B cell (primary cell): ENCODE measurements around the gene CAP2. TPM values are rescaled to one million over a fixed set of nuclear protein-coding genes. Genes with fewer than 3 reads are reported as not detected.

ENCODE experiments used
- ATAC-seq: fragments of 200-7000 bp; cut with Tn5 transposase; one replicate; pipeline ENCODE4 v1.10.0; 2021; ENCODE audit warnings: low read depth, mild to moderate bottlenecking, moderate number of reproducible peaks, moderate library complexity
- CTCF ChIA-PET: fragments of 350-600 bp; sonication (Branson Sonifier 250); formaldehyde crosslinking; loops from one replicate; lab custom pipeline; 2021; ENCODE audit warnings: antibody characterized with exemption, inconsistent platforms; lab: Charles Lee
- POLR2A ChIA-PET: fragments of 350-600 bp; sonication (Branson Sonifier 250); formaldehyde crosslinking; loops from one replicate; lab custom pipeline; 2021; ENCODE audit warnings: antibody characterized with exemption; lab: Charles Lee
- DNase-seq: peaks from one replicate; pipeline ENCODE4 v3.0.0; 2013
- H2AFZ ChIP-seq: 2 replicates; pipeline ENCODE4 v1.6.1; 2012; ENCODE audit warnings: mild to moderate bottlenecking, low read depth, low read length; ENCODE audit not compliant: insufficient read depth, poor library complexity, severe bottlenecking
- H3K27ac ChIP-seq, 2 donors: 1 replicate in 1 of 2; 2 replicates in 1 of 2; pipeline ENCODE4 v1.5.1; 2012 to 2013; ENCODE audit warnings: low read length in 2 of 2, mild to moderate bottlenecking in 2 of 2, moderate library complexity in 1 of 2
- H3K27me3 ChIP-seq, 4 experiments: fragments of 200-600 bp in 1 of 4; sonication (generic) in 1 of 4; replicated peaks in 1 of 4; 1 replicate in 2 of 4; 2 replicates in 2 of 4; pipeline versions ENCODE4 v1.6.1 to v1.7.0; 2013 to 2016; ENCODE audit warnings: low read length in 3 of 4, mild to moderate bottlenecking in 2 of 4, mixed read lengths in 1 of 4, moderate library complexity in 1 of 4; ENCODE audit not compliant: insufficient read depth in 4 of 4, control insufficient read depth in 3 of 4; ENCODE audit errors: control extremely low read depth in 1 of 4
- H3K36me3 ChIP-seq, 2 experiments: replicated peaks in 1 of 2; 1 replicate in 1 of 2; 2 replicates in 1 of 2; pipeline versions ENCODE4 v1.6.1 to v1.7.1; 2013; ENCODE audit warnings: low read length in 1 of 2; ENCODE audit not compliant: insufficient read depth in 2 of 2, control insufficient read depth in 1 of 2; ENCODE audit errors: control extremely low read depth in 1 of 2, extremely low read depth in 1 of 2
- H3K4me1 ChIP-seq, 2 donors: fragments of 200-600 bp in 1 of 2; sonication (generic) in 1 of 2; 1 replicate in 1 of 2; 2 replicates in 1 of 2; pipeline versions ENCODE4 v1.5.1 to v1.6.1; 2013 to 2017; ENCODE audit warnings: low read length in 2 of 2; ENCODE audit not compliant: control insufficient read depth in 2 of 2, insufficient read depth in 2 of 2
- H3K4me2 ChIP-seq: replicated peaks from 2 replicates; pipeline ENCODE3; 2012; ENCODE audit warnings: mild to moderate bottlenecking, low read depth, low read length; ENCODE audit not compliant: poor library complexity, severe bottlenecking
- H3K4me3 ChIP-seq, 5 experiments: fragments of 200-600 bp in 1 of 5; sonication (generic) in 1 of 5; 1 replicate in 3 of 5; 2 replicates in 2 of 5; pipeline versions ENCODE4 v1.5.1 to v1.7.0; 2011 to 2016; ENCODE audit warnings: low read length in 4 of 5, mild to moderate bottlenecking in 4 of 5, low read depth in 2 of 5, control low read depth in 1 of 5, moderate library complexity in 1 of 5; ENCODE audit not compliant: insufficient read depth in 1 of 5; ENCODE audit errors: control extremely low read depth in 1 of 5, extremely low read depth in 1 of 5
- H3K79me2 ChIP-seq: fragments of 200-600 bp; sonication (generic); one replicate; pipeline ENCODE4 v1.6.0; 2016; ENCODE audit warnings: low read length; ENCODE audit not compliant: control insufficient read depth, insufficient read depth
- H3K9ac ChIP-seq: fragments of 200-600 bp; sonication (generic); 2 replicates; pipeline ENCODE4 v1.6.1; 2017; ENCODE audit warnings: mild to moderate bottlenecking, low read length, moderate library complexity
- H3K9me3 ChIP-seq, 3 donors: one replicate each; pipeline versions ENCODE4 v1.6.1 to v1.7.1; 2013; ENCODE audit warnings: low read length in 2 of 3; ENCODE audit not compliant: control insufficient read depth in 2 of 3, insufficient read depth in 1 of 3; ENCODE audit errors: control extremely low read depth in 1 of 3
- H4K20me1 ChIP-seq: 2 replicates; pipeline ENCODE4 v1.6.0; 2012; ENCODE audit warnings: mild to moderate bottlenecking, low read length; ENCODE audit not compliant: insufficient read depth, control insufficient read depth, poor library complexity, severe bottlenecking
- H3K27ac Mint-ChIP-seq: one replicate; pipeline ENCODE4 v1.8.0; 2021; ENCODE audit warnings: mixed read lengths
- H3K27me3 Mint-ChIP-seq: one replicate; pipeline ENCODE4 v1.8.0; 2021; ENCODE audit warnings: mixed read lengths
- H3K4me1 Mint-ChIP-seq: one replicate; pipeline ENCODE4 v1.8.0; 2021; ENCODE audit warnings: mixed read lengths
- H3K4me3 Mint-ChIP-seq: one replicate; pipeline ENCODE4 v1.8.0; 2021; ENCODE audit warnings: mixed read lengths
- H3K9me3 Mint-ChIP-seq: one replicate; pipeline ENCODE4 v1.8.0; 2022; ENCODE audit warnings: mixed read lengths; ENCODE audit not compliant: insufficient read depth
- CTCF ChIP-seq: fragments of 200-600 bp; IDR thresholded peaks from one replicate; pipeline ENCODE4 v1.8.0; 2022; ENCODE audit warnings: antibody characterized with exemption, mild to moderate bottlenecking
- EZH2 ChIP-seq: IDR thresholded peaks from 2 replicates; pipeline ENCODE4 v1.6.1; 2012; ENCODE audit warnings: borderline replicate concordance, low read depth, mild to moderate bottlenecking, moderate library complexity, low read length; ENCODE audit not compliant: insufficient read depth, poor library complexity, severe bottlenecking
- WGBS: methylation state at CpG from one replicate; pipeline ENCODE4 v1.1.5; 2013; ENCODE audit warnings: missing lambda C conversion rate; ENCODE audit not compliant: insufficient coverage; 5-methylcytosine and 5-hydroxymethylcytosine counted together
- intact Hi-C: fragments of 100-400 bp; cut with micrococcal nuclease; formaldehyde crosslinking; loops from one replicate; pipeline ENCODE4 v1.10.0; 2022
- polyA plus RNA-seq: library from polyadenylated mRNA; depleted of rRNA; stranded (reverse); fragments of >200 nt; gene quantifications from 2 replicates; pipeline ENCODE4 v1.2.3, GENCODE V29; 2012
- total RNA-seq, 2 donors: library from RNA; stranded (reverse); fragments of 120-200 nt in 1 of 2; gene quantifications; 1 replicate in 1 of 2; 2 replicates in 1 of 2; pipeline versions ENCODE4 v1.2.3 to v1.2.4, GENCODE V29; 2013 to 2022

Gene CAP2
- total and polyA plus RNA-seq, 2 donors (not counting 1 experiment from before 2014, with no cell fraction given): not detected

- no peak overlapping the region for H3K27ac Mint-ChIP-seq
- no peak overlapping the region for H2AFZ ChIP-seq
- H3K4me3 ChIP-seq: no peak overlapping the region
- peaks cover 0 to under 1% (median 0%) of the 10 kb centered on the region in 4 experiments for H3K27me3 ChIP-seq
- no peak overlapping the region for H3K9ac ChIP-seq
- no peaks in the 10 kb centered on the region for H3K79me2 ChIP-seq
- no peaks in the 10 kb centered on the region for H3K4me1 Mint-ChIP-seq
- H3K27ac ChIP-seq: no peak overlapping the region
- TF ChIP-seq EZH2: no peak
- TF ChIP-seq CTCF: no peak
- no peaks in the 10 kb centered on the region for H3K4me1 ChIP-seq
- H3K4me3 Mint-ChIP-seq: no peak overlapping the region
- intact Hi-C loops: no loop called here
- peaks cover 0 to 4% (median 0%) of the 10 kb centered on the region in 3 donors for H3K9me3 ChIP-seq
- ChIA-PET POLR2A (no interaction called here), CTCF (no interaction called here)
- H3K27me3 Mint-ChIP-seq: peaks cover 10% of the 10 kb centered on the region
- no peaks in the 10 kb centered on the region for H3K36me3 ChIP-seq
- no peaks in the 10 kb centered on the region for H4K20me1 ChIP-seq
- no peaks in the 10 kb centered on the region for H3K9me3 Mint-ChIP-seq
- ATAC-seq: no peak
- H3K4me2 ChIP-seq: no peak overlapping the region
- 86% methylated on average over 6 of the region's 7 CpGs for WGBS
- DNase-seq: no peak
Measured at GRCh38 chr6:17385660-17386059, 7.7 kb upstream of the CAP2 start.

- peaks cover 0 to 16% (median 9%) of the 10 kb centered on the region in 4 experiments for H3K27me3 ChIP-seq
- no peak for ATAC-seq
- CTCF ChIA-PET: no interaction called here
- peaks cover 0 to 3% of the 10 kb centered on the region in 2 donors for H3K4me1 ChIP-seq
- H3K27ac ChIP-seq: no peak overlapping the region
- H3K9ac ChIP-seq: no peak overlapping the region
- peaks cover 34% of the 10 kb centered on the region for H3K27me3 Mint-ChIP-seq
- no CpG with 5 or more reads among the region's 3 CpGs for WGBS
- no peaks in the 10 kb centered on the region for H3K9me3 Mint-ChIP-seq
- H3K4me1 Mint-ChIP-seq: peaks cover 4% of the 10 kb centered on the region
- H3K79me2 ChIP-seq: no peaks in the 10 kb centered on the region
- no peak overlapping the region for H3K4me3 Mint-ChIP-seq
- TF ChIP-seq CTCF: no peak
- TF ChIP-seq EZH2: no peak
- no peak overlapping the region for H3K4me2 ChIP-seq
- H2AFZ ChIP-seq: no peak overlapping the region
- H3K4me3 ChIP-seq: no peak overlapping the region
- no peak overlapping the region for H3K27ac Mint-ChIP-seq
- POLR2A ChIA-PET: no interaction called here
- no peaks in the 10 kb centered on the region for H4K20me1 ChIP-seq
- intact Hi-C loops: no loop called here
- no peaks in the 10 kb centered on the region for H3K36me3 ChIP-seq
- DNase-seq: no peak
- H3K9me3 ChIP-seq: peaks cover 0 to 4% (median 0%) of the 10 kb centered on the region in 3 donors
Measured at GRCh38 chr6:17388365-17388764, 5.0 kb upstream of the CAP2 start.
